CD4-positive, alpha-beta memory T cell (primary cell): Measurements from ENCODE around the gene TTN. TPM values are rescaled to one million over a fixed set of nuclear protein-coding genes. Genes with fewer than 3 reads are reported as not detected.

Source experiments
- CTCF ChIA-PET: fragments of 350-600 bp; sonication (Branson Sonifier 250); formaldehyde crosslinking; loops from one replicate; lab custom pipeline; 2021; ENCODE audit warnings: inconsistent platforms; ENCODE audit not compliant: partially characterized antibody; lab: Charles Lee
- POLR2A ChIA-PET: fragments of 350-600 bp; sonication (Branson Sonifier 250); formaldehyde crosslinking; loops from one replicate; lab custom pipeline; 2021; ENCODE audit not compliant: partially characterized antibody; lab: Charles Lee
- DNase-seq, 5 donors: peaks; one replicate each; pipeline versions ENCODE4 v3.0.0 to v3.0.0-alpha.2; 2020 to 2022; ENCODE audit warnings: mixed read lengths in 1 of 5
- H3K27ac ChIP-seq: one replicate; pipeline ENCODE4 v1.7.0; 2013; ENCODE audit warnings: low read depth, low read length
- H3K27me3 ChIP-seq: 2 replicates; pipeline ENCODE4 v1.7.0; 2013; ENCODE audit warnings: mild to moderate bottlenecking, low read length, moderate library complexity; ENCODE audit not compliant: insufficient read depth
- H3K36me3 ChIP-seq: 2 replicates; pipeline ENCODE4 v1.7.0; 2013; ENCODE audit warnings: mild to moderate bottlenecking, low read length, moderate library complexity; ENCODE audit not compliant: insufficient read depth
- H3K4me1 ChIP-seq: 2 replicates; pipeline ENCODE4 v1.7.0; 2013; ENCODE audit warnings: mild to moderate bottlenecking, low read length, moderate library complexity; ENCODE audit not compliant: insufficient read depth
- H3K4me3 ChIP-seq, 2 donors: one replicate each; pipeline ENCODE4 v1.7.0; 2013; ENCODE audit warnings: low read length in 2 of 2, mild to moderate bottlenecking in 1 of 2
- H3K9me3 ChIP-seq, 2 donors: one replicate each; pipeline ENCODE4 v1.7.0; 2013; ENCODE audit warnings: low read length in 2 of 2, control low read depth in 1 of 2; ENCODE audit not compliant: control insufficient read depth in 1 of 2
- H3K27ac Mint-ChIP-seq, 7 donors: one replicate each; pipeline ENCODE4 v1.8.0; 2020 to 2021; ENCODE audit warnings: mixed read lengths in 7 of 7, mild to moderate bottlenecking in 6 of 7, inconsistent platforms in 3 of 7, moderate library complexity in 3 of 7
- H3K27me3 Mint-ChIP-seq, 2 donors: one replicate each; pipeline ENCODE4 v1.8.0; 2020 to 2021; ENCODE audit warnings: mixed read lengths in 2 of 2
- H3K36me3 Mint-ChIP-seq, 2 donors: one replicate each; pipeline ENCODE4 v1.8.0; 2020 to 2021; ENCODE audit warnings: mixed read lengths in 2 of 2, inconsistent platforms in 1 of 2, mild to moderate bottlenecking in 1 of 2
- H3K4me1 Mint-ChIP-seq, 4 donors: one replicate each; pipeline ENCODE4 v1.8.0; 2020 to 2021; ENCODE audit warnings: mixed read lengths in 4 of 4, mild to moderate bottlenecking in 1 of 4
- H3K4me3 Mint-ChIP-seq, 8 donors: one replicate each; pipeline ENCODE4 v1.8.0; 2020 to 2021; ENCODE audit warnings: mixed read lengths in 8 of 8, mild to moderate bottlenecking in 7 of 8, moderate library complexity in 6 of 8, inconsistent platforms in 3 of 8
- H3K9me3 Mint-ChIP-seq, 8 donors: one replicate each; pipeline ENCODE4 v1.8.0; 2020 to 2021; ENCODE audit warnings: mixed read lengths in 8 of 8, mild to moderate bottlenecking in 5 of 8, inconsistent platforms in 3 of 8, moderate library complexity in 1 of 8
- intact Hi-C: fragments of 100-400 bp; cut with micrococcal nuclease; formaldehyde crosslinking; loops from one replicate; pipeline ENCODE4 v1.15.1; 2023
- polyA plus RNA-seq, 2 donors: library from polyadenylated mRNA; unstranded; fragments of 300-500 nt; fragmentation: Illumina TruSeq; gene quantifications; one replicate each; pipeline ENCODE4 v1.2.3, GENCODE V29; 2021
- total RNA-seq, 2 experiments: library from RNA; stranded (reverse); gene quantifications; one replicate each; pipeline ENCODE4 v1.2.3, GENCODE V29; 2021

Gene TTN
- total and polyA plus RNA-seq, 4 experiments from 2014 or later = 0.22 to 8.6 (median 5.0) TPM

GRCh38 chr2:178811901-178812300, 4.7 kb upstream of the TTN start:
- ChIA-PET POLR2A (no interaction called here), CTCF (interaction anchor here (1.7 kb wide), 1 partner anchor 8 kb away, joined by 6 read pairs; no protein-coding TSS in a partner anchor)
- DNase-seq = no peak

DNA sequence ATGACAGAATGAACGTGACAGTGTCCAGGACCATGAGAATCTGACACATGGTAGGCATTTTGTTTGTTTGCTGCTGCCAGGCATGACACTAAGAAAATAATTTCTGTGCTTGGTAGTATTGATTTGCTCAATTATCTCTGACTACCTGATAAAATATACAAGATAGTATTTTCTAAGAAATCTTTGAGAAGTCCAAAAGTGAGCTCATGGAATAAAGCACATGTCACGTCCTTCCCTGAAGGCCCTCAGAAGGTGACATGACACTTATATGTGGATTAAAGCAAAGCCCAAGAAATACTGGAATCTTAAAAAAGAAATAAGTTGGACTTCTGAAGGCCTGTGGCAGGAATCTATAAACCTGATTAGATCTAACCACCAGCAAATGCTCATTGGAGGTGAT, 3.8 kb upstream of the TTN start:
- no peaks in the 10 kb centered on the region for H3K36me3 ChIP-seq
- Mint-ChIP-seq H3K9me3 (peaks cover 0 to 3% (median 0%) of the 10 kb centered on the region in 8 donors), H3K27me3 (no peaks in the 10 kb centered on the region), H3K27ac (no peak overlapping the region), H3K4me1 (no peaks in the 10 kb centered on the region), H3K4me3 (no peak overlapping the region), H3K36me3 (no peaks in the 10 kb centered on the region)
- no peak overlapping the region for H3K27ac ChIP-seq
- no peak for DNase-seq
- ChIA-PET POLR2A (no interaction called here), CTCF (interaction anchor here (1.7 kb wide), 1 partner anchor 9 kb away, joined by 6 read pairs; no protein-coding TSS in a partner anchor)
- intact Hi-C loops = no loop called here
- H3K4me1 ChIP-seq = no peaks in the 10 kb centered on the region
- H3K4me3 ChIP-seq = no peak overlapping the region
- H3K27me3 ChIP-seq = no peaks in the 10 kb centered on the region
- H3K9me3 ChIP-seq = no peaks in the 10 kb centered on the region

More at GRCh38 chr2:178811901-178812300, 4.7 kb upstream of the TTN start:
- H3K4me3 ChIP-seq = no peak overlapping the region
- H3K36me3 ChIP-seq = no peaks in the 10 kb centered on the region
- H3K27ac ChIP-seq = no peak overlapping the region
- H3K4me1 ChIP-seq = no peaks in the 10 kb centered on the region
- Mint-ChIP-seq H3K36me3 (no peaks in the 10 kb centered on the region), H3K27ac (no peak overlapping the region), H3K4me3 (no peak overlapping the region), H3K27me3 (no peaks in the 10 kb centered on the region), H3K9me3 (peaks cover 0 to 2% (median 0%) of the 10 kb centered on the region in 8 donors), H3K4me1 (no peaks in the 10 kb centered on the region)
- no peaks in the 10 kb centered on the region for H3K27me3 ChIP-seq
- no peaks in the 10 kb centered on the region for H3K9me3 ChIP-seq
- intact Hi-C loops = no loop called here

DNA sequence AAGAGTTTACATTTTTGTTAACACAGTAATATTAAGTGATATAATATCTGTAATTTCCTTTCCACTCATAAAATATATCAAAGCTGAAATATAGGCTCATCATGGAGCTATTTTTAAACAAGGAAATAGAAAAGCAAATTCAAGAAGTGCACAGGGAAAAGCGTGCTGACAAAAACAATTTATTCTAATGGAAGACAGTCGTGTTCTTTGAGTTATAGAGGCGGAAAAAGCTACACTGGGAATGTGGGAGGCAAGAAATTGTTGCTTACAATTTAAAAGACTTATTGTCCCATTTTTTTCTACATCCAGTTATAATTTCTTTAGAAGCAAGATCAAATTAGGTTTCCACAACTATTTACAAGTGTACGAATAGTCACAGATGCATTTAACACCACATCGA, 3.2 kb upstream of the TTN start:
- ChIA-PET POLR2A (no interaction called here), CTCF (interaction anchor here (1.7 kb wide), 1 partner anchor 9 kb away, joined by 6 read pairs; no protein-coding TSS in a partner anchor)
- H3K4me3 Mint-ChIP-seq = no peak overlapping the region
- intact Hi-C loops = no loop called here
- H3K27me3 Mint-ChIP-seq = no peaks in the 10 kb centered on the region
- H3K4me1 Mint-ChIP-seq = no peaks in the 10 kb centered on the region
- no peaks in the 10 kb centered on the region for H3K36me3 Mint-ChIP-seq
- no peak for DNase-seq
- no peaks in the 10 kb centered on the region for H3K4me1 ChIP-seq
- H3K27ac Mint-ChIP-seq = no peak overlapping the region
- peaks cover 0 to 3% (median 0%) of the 10 kb centered on the region in 8 donors for H3K9me3 Mint-ChIP-seq
- no peaks in the 10 kb centered on the region for H3K36me3 ChIP-seq
- H3K9me3 ChIP-seq = no peaks in the 10 kb centered on the region
- H3K27me3 ChIP-seq = no peaks in the 10 kb centered on the region
- no peak overlapping the region for H3K4me3 ChIP-seq
- H3K27ac ChIP-seq = no peak overlapping the region

GRCh38 chr2:178806543-178806942, 680 bp downstream of the TTN start:
- CTCF ChIA-PET = interaction anchor here (1.6 kb wide), 1 partner anchor 11 kb away, joined by 3 read pairs; no protein-coding TSS in a partner anchor

GRCh38 chr2:178805457-178805856, 1.8 kb downstream of the TTN start:
- peaks cover 0 to 2% (median 0%) of the 10 kb centered on the region in 4 donors for H3K4me1 Mint-ChIP-seq
- no peak overlapping the region for H3K27ac ChIP-seq
- H3K36me3 ChIP-seq = no peaks in the 10 kb centered on the region
- H3K27me3 ChIP-seq = no peaks in the 10 kb centered on the region
- H3K4me3 Mint-ChIP-seq = no peak overlapping the region
- H3K36me3 Mint-ChIP-seq = no peaks in the 10 kb centered on the region
- no peak overlapping the region for H3K27ac Mint-ChIP-seq
- H3K4me3 ChIP-seq = no peak overlapping the region
- H3K27me3 Mint-ChIP-seq = no peaks in the 10 kb centered on the region
- POLR2A ChIA-PET = no interaction called here
- CTCF ChIA-PET = interaction anchor here (0.7 to 1.6 kb wide), 4 partner anchors 8 to 108 kb away, joined by 3 to 4 read pairs (median 3); no protein-coding TSS in a partner anchor
- no peaks in the 10 kb centered on the region for H3K4me1 ChIP-seq
- peaks cover 0 to 3% (median 0%) of the 10 kb centered on the region in 8 donors for H3K9me3 Mint-ChIP-seq
- no peaks in the 10 kb centered on the region for H3K9me3 ChIP-seq
- DNase-seq = no peak
- intact Hi-C loops = no loop called here

More at GRCh38 chr2:178806543-178806942, 680 bp downstream of the TTN start:
- H3K9me3 Mint-ChIP-seq = peaks cover 0 to 3% (median 0%) of the 10 kb centered on the region in 8 donors
- Histone ChIP-seq H3K27me3 (no peaks in the 10 kb centered on the region), H3K4me3 (no peak overlapping the region), H3K4me1 (no peaks in the 10 kb centered on the region), H3K36me3 (no peaks in the 10 kb centered on the region), H3K9me3 (no peaks in the 10 kb centered on the region), H3K27ac (no peak overlapping the region)
- intact Hi-C loops = no loop called here
- POLR2A ChIA-PET = interaction anchor here (1.0 kb wide), 1 partner anchor 8 kb away, joined by 3 read pairs; no protein-coding TSS in a partner anchor
- H3K4me3 Mint-ChIP-seq = no peak overlapping the region
- H3K36me3 Mint-ChIP-seq = no peaks in the 10 kb centered on the region
- no peaks in the 10 kb centered on the region for H3K27me3 Mint-ChIP-seq
- H3K27ac Mint-ChIP-seq = no peak overlapping the region
- peaks cover 0 to 2% (median 0%) of the 10 kb centered on the region in 4 donors for H3K4me1 Mint-ChIP-seq
- DNase-seq = no peak

GRCh38 chr2:178804791-178805190, 2.4 kb downstream of the TTN start:
- Mint-ChIP-seq H3K4me3 (no peak overlapping the region), H3K36me3 (no peaks in the 10 kb centered on the region), H3K4me1 (peaks cover 0 to 2% (median 0%) of the 10 kb centered on the region in 4 donors), H3K27me3 (no peaks in the 10 kb centered on the region), H3K9me3 (peaks cover 0 to 3% (median 0%) of the 10 kb centered on the region in 8 donors), H3K27ac (no peak overlapping the region)
- intact Hi-C loops = no loop called here
- DNase-seq = no peak
- Histone ChIP-seq H3K27me3 (no peaks in the 10 kb centered on the region), H3K27ac (no peak overlapping the region), H3K9me3 (no peaks in the 10 kb centered on the region), H3K36me3 (no peaks in the 10 kb centered on the region), H3K4me1 (no peaks in the 10 kb centered on the region), H3K4me3 (no peak overlapping the region)
- POLR2A ChIA-PET = no interaction called here
- CTCF ChIA-PET = interaction anchor here (1.0 to 1.6 kb wide), 4 partner anchors 8 to 11 kb away, joined by 3 to 4 read pairs (median 3); no protein-coding TSS in a partner anchor

DNA sequence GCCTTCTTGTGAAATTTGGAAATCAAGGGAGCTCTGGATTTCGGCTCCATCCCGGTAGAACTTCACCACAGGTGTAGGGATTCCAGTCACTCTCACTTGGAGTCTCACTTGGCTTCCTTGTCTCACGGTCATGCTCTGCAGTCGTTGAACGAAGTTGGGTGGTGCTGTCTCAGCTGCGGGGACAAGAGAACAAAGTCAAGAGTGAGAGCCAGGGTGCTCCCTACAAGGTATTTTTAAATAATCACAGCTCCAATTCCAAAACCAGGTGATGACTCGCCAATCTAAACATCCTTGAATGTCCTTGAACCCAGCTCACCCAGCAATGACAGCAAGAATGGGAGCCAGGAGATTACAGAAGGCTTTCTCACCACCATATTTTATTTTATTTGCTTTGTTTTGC, 6.7 kb downstream of the TTN start:
- H3K27me3 ChIP-seq = no peaks in the 10 kb centered on the region
- peaks cover 0 to 2% (median 0%) of the 10 kb centered on the region in 8 donors for H3K9me3 Mint-ChIP-seq
- no peaks in the 10 kb centered on the region for H3K9me3 ChIP-seq
- H3K36me3 Mint-ChIP-seq = peaks cover 0 to 4% of the 10 kb centered on the region in 2 donors
- H3K27ac Mint-ChIP-seq = no peak overlapping the region
- H3K4me3 Mint-ChIP-seq = no peak overlapping the region
- ChIA-PET CTCF (interaction anchor here (1.3 to 1.7 kb wide), 2 partner anchors 12 to 25 kb away, joined by 3 to 4 read pairs; no protein-coding TSS in a partner anchor), POLR2A (no interaction called here)
- H3K4me1 ChIP-seq = no peaks in the 10 kb centered on the region
- H3K27ac ChIP-seq = no peak overlapping the region
- intact Hi-C loops = no loop called here
- DNase-seq = no peak
- no peaks in the 10 kb centered on the region for H3K27me3 Mint-ChIP-seq
- no peaks in the 10 kb centered on the region for H3K36me3 ChIP-seq
- no peak overlapping the region for H3K4me3 ChIP-seq
- peaks cover 0 to 2% (median 0%) of the 10 kb centered on the region in 4 donors for H3K4me1 Mint-ChIP-seq
